ENCODE data around the gene CCDC146.
A peak's percentile ranks its signal among the peaks of the same experiment; 100 is the strongest.

CCDC146 gene

DNA sequence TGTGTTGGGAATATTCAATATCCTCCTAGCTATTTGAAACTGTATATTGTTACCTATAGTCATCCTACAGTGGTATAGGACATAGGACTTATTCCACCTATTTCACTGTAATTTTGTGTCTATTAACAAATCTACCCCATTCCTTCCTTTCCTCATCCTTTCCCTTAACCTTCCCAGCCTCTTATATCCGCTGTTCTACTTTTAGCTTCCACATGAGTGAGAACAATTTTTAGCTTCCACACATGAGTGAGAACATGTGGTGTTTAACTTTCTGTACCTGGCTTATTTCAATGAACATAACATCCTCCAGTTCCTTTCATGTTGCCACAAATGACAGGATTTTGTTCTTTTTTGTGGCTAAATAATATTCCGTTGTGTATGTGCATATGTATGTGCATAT is 173.1 kb downstream of the CCDC146 start:
- no peak for DNase-seq

DNA sequence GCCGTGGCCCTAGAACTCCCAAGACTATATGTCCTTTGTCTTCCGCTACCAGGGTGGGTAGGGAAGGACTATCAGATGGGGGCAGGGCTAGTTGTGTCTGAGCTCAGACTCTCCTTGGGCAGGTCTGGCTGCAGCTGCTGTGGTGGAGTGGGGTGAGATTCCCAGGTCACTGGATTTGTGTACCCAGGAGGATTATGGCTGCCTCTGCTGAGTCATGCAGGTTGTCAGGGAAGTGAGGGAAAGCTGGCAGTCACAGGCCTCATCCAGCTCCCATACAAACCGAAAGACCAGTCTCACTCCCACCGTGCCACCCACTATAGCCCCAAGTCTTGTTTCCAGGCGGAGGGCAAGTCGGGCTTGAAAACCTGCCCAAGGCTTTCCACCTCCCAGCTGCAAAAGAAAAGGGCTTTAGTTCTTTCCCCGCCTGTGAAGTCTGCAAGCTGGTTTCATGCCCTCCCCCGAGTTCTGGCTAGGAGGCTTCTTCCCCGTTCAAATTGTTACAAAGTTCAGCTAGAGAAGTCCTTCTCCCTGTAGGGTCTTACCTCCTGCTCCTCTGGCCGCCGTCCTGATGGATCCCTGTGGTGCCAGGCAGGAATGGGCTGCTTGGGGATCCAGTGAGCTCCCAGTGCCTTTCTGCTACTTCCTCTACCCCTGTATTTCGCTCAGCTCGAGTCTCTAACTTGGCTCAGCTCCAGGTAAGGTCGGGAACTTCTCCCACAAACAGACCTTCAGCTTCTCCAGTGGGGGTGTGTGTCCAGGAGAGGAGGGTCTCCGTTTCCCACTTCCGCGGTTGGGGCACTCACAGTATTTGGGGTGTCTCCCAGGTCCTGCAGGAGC is 184.0 kb downstream of the CCDC146 start:
- DNase-seq, result no peak

DNA sequence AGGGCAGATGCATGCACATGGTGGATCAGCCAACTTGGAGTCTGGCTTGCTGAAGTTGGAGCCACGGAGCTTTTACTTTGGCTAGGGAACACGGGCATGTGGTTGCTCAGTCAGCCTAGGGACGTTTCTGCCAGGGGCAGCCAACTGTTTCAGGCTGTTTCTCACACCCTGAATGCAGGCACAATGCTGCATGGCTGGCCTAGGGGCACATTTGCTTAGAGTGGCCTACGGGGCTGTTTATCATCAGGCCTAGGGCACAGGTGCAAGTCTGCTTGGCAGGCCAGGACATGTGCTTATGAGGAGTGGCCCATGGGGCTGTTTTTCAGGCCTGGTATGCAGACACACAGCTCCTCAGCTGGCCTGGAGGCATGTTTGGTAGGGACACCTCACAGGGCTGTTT is 186.4 kb downstream of the CCDC146 start:
- no peak for DNase-seq

DNA sequence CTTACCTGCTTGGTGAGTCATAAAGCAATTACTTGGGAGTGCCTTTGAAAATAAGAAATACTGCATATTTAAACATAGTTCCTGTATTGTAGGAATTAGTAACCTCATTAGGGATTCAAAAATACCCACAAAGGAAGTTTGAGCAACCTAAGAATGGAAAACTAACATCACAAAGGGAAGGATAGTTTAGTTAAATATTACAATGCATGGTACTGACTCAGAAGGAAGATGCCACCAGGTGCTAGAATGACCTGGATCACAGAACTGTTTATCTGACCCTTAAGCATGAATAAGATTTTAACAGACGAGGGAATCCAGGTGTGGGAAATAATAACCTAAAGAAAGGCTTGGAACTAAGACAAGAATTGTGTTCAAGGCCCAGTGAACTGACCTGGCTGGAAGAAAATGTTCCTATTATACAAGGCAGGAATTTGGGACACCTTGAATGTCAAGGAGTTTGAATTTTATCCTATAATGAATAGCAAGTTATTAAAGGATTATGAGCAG is 187.4 kb downstream of the CCDC146 start:
- no peak for DNase-seq

DNA sequence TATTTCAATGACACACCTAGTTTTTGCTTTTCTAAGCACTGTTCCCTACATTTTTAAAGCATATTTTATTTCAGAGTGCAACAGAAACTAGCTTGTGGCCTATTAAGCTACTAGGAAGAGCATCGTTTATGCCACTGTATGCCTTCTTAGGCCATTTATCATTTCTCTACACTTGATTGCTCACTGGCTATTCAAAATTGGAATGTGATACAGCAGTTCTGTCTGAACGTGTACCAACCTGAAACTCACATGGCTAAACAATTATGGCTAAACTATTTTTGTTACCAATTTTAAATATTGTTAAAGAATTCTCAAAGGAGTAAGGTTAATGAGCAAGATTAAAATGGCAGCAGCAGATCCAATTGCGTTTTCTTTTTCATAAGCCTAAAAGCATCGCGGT is 188.6 kb downstream of the CCDC146 start:
- no peak for DNase-seq

DNA sequence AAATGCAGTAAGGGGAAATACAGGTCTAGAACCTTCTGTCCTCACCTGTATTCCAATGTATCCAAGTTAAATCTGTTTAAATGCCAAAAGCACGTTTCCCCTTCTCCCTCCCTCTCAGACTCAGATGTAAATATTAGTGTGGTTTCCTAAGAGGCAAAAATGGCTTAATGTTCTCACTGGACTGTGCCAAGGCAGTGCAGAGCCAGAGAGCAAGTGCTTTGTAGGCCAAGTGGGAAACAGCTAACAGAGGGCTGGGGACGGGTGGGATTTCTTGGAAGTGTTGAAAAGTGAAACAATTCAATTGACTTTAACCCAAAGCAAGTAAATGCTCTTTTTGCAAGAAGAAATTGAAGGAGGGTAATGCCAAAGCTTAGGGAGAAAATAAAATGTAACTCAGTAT is 190.7 kb downstream of the CCDC146 start:
- DNase-seq, result no peak

DNA sequence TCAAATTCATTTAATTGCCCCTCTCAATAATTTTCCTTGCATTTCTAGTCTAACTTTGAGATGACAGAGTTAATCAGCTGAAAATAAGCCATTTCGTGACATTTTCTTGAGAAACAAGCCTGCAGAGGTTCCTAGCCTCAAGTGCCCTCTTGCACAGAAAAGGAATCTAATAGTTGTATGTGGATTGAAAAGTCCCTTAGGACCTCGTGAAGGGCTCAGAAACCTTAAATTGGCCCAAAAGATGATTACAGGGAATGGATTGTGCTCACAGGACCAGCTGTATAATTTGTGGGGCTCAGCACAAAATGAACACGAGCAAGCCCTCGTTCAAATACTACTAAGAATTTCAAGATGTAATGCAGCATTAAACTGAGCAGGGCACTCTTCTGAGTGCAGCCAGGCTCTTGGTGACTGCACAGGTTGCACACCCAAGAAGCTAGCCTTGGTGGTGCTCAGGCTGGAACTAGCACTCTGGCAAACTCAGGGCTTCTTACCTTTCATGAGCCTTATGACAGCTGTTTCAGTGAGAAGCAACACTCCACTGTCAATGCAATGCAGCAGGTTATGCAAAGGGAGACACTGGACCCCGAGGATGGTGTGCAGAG is 191.6 kb downstream of the CCDC146 start:
- no peak for DNase-seq

DNA sequence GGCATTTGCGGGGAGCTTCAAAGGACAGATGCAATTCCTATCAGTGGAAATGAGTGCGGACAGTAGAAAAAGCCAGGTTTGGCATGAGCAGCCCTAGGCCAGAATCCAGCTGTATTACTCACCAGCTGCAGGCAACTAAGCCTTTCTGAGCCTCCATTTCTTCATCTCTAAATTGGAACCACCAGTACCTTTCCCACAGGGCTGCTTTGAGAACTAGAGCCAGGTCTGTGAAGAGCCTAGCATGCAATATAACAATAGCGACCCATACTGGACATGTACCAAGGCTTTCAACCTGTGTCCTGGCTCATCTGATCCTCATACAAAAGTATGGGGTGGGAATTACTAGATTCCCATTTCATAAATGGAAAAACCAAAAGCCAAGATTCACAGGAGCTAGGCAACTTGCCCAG is 192.8 kb downstream of the CCDC146 start:
- no peak for DNase-seq

DNA sequence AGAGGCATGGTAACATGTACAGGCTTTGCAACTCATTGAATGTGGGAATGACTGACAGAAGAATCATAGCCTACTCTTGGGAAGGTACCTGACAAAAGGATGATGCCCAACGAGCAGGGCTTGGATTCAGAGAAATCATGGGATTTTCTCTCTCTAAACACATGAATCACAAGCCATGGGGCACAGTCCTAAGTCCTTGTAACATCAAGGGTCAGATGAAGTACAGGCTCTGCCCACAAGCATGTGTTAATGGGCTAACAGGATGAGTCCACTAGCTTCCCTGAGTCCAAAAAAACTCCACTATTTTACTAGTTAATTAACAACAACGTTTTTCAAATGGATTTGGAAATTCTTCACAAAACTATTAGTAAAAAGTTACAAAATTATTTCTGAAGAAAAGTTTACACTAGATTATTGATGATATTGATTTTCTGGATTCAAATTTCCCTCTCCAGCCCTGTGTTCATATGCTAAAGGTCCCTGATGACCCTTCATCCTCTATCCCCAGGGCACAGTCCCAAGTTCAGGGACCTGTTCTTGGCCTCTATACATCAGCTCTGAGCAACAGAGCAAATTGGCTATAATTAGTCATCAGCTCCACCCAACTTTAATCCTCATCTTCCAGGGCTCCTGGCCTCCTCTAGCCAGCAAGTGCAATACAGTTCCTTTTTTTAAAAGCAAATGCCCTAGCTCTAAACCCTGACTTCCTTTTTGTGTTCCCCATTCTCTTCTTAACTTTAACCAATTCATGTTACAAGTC is 194.0 kb downstream of the CCDC146 start:
- no peak for DNase-seq

DNA sequence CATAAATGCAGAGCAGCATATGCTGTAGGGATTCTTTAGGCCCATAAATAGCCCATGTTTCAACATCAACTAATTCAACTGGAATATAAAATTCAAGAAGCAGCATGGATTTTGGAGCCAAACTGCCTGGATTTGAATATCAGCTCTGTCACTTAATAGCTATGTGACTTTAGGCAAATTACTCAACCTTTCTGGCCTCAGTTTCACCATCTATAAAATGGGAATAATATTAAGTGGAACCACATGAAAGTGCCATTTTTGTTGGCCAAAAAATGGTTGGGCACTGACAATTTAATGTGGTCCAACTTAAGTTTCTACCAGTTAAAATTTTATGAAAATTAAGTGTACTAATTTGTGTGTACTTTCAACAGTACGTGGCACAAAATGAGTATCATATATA is 195.6 kb downstream of the CCDC146 start:
- no peak for DNase-seq

DNA sequence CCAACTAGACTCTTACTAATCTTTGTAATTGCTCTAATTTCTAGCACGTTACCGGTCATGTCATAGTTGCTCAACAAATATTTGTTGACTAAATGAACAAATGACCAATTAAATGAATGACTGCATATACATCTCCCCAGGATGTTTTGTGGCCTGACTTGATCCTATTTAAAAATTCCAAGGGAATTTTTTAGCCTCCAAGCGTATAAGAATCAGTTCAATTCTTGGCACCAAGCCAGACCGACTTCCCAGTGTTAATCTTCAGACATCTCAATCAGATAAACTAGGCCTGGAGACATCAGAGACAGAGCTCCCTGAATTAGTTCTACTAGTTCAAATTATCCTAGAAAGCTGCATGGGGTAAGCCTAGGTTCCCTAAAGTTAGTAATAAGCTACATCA is 197.7 kb downstream of the CCDC146 start:
- DNase-seq, result no peak

DNA sequence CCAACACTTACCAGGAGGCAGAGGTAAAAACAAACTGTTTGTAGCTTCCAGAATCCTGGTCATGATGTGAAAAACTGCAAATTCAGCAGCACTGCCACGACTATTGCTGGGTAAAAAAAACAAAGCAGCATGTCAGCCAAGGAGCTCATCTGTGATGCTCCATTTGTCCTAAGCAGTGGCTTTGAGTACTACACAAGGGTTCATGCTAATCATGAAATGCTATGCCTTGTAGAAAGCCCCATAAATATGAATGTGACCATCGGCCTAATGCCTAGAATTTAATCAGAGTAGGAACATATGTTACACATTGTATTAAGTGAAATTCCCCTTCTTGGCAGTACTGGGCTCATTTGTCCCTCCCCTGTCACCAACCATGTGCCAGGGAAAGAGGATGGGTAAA is 198.3 kb downstream of the CCDC146 start:
- DNase-seq, result no peak

DNA sequence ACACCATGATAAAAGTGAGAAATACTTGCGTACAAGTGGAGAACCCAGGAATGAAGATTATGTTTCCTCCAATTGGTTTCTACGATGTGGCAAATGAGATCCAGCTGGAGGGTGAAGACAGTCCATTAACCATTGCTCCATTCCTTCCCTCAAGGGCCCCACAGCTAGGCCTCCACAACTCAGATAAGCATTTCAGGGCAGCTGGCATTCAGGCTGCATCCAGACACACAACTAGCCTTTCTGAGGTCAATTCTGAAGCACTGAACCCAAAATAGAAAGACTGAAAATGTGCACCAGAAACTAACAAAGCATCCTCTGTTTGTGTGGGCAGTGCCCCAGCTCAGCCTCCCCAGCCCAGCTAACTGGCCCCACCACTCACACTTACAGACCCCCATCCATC is 198.9 kb downstream of the CCDC146 start:
- DNase-seq, result no peak

DNA sequence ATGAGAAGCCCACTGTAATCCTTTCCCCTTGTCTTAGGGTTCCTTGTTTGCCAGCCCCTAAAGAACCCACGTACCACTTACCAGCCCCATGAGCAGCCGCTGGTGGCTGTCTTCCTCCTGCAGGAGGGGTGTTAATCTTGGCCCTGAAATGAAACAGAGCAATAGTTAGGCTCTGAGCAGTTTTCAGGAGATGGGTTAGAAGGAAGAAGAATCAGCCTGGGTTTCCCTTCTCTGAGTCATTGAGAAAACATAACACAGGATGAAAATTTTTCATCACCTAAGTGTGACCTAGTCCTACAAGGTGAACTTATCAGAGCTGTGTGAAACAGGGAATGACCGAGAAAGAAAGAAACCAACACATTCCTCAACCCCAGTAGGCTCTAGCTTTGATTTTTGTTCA is 203.7 kb downstream of the CCDC146 start:
- no peak for DNase-seq

DNA sequence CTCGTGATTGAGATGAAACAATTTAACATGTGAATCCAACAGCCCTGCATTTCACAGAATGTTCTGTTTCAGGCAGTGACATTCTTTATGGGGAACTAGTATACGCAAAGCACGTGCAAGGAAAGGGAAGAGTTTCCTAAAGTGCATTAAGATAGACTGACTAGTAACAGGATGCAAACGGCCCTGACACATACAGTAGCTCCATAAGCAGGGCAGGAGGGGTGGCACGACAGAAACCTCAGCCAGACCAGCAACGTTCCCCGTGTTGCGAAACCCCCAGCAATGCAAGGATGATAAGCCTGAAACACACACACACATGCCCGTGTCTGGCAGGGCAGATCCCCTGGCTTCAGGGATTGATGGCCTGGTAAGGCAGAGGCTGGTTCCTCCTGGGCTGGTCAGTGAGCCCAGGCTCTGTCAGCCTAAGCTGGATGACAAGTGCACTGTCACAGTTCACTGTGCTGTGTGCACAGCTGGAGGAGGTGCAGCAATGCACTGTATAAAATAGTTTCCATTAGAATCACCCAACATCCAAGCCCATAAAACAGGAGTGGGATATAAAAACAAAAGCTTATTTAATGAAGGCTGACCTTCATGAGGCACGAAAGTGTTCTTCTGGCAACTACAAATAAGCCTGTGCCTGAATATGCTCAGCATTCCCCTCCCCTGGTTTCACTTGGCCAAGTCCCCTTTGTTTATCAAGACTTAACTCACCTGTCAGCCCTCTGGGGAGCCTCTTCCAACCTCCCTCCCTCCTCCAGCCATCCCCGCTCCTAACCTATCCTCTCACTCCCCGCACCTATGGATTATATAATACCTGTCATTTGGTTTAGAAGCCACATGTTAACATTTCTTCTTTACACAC is 204.9 kb downstream of the CCDC146 start:
- DNase-seq, result no peak

DNA sequence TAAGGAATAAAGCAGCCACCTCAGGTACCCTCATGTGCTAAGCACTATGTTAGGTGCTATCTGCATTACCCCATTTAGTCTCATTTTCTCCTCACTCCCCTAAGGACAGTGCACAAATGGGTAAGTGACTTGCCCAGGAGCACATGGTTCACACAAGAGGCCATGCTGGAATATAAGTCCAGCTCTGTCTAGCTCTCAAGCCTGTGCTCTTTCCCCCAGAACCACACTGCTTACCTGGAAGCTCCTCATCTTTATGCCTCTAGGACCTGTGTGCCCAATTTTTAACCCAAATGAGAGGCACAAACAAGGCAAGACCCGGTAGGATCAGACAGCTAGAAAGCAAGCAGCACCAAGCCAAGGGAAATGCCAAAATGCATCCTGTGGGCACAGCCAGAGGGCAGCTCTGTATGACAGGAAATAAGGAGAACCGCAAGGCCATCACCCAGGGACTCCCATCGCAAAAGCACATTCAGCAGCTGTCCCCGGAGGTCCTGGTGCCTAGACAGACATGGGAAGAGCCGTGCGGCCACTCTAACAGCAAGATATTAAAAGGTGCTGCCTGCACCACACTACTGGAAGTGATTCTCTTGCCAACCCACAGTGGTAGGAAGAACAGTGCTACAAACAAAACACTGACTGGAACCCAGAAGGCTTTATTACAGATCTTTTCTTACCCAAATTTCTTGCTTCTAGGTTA is 205.7 kb downstream of the CCDC146 start:
- peak; percentile 21 to 29 for DNase-seq

DNA sequence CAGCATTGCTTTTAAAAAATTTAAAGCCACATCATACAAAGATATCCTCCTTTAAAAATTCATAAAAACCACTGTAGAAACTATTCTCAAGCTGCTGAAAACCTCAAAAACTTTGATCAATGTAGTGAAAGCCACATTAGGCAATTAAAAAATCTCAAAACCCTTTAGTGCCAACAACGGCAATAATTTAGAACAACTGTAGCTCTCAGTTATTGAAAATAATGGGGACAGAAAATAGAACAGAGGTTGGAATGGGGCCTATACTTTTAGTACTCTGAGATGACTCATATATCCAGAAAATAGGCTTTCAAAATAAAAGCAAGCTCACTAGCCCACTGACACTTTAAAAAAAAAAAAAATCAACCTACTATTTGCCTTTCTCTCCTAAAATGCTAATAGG is 206.3 kb downstream of the CCDC146 start:
- DNase-seq, result no peak

DNA sequence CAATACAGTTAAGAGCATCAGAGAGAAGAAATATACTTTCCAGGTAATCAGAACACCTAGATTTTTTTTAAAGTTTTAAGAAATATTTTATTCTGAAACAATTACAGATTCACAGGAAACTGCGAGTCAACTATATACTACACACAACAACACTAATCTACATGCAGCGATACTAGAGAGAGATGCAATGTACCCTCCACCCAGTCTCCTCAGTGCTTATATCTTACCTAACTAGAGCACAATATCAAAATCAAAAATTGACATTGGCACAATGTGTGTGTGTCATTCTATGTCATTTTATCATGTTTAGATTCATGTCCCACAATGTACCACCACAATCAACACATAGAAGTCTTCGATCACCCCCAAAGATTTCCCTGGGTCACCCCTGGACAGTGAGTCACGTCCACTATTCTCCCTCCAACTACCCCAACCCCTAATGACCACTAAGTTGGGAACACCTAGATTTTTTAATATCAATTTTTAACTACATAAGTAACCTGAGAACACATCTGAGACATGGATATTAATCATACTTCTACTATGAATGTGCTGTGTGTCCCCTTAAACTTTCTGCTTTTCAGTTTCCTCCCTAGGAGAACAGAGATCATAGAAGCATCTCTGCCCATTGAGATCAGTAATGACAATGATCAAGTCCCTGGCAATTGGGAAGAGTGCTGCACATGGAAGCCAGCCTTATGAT is 207.2 kb downstream of the CCDC146 start:
- no peak for DNase-seq

DNA sequence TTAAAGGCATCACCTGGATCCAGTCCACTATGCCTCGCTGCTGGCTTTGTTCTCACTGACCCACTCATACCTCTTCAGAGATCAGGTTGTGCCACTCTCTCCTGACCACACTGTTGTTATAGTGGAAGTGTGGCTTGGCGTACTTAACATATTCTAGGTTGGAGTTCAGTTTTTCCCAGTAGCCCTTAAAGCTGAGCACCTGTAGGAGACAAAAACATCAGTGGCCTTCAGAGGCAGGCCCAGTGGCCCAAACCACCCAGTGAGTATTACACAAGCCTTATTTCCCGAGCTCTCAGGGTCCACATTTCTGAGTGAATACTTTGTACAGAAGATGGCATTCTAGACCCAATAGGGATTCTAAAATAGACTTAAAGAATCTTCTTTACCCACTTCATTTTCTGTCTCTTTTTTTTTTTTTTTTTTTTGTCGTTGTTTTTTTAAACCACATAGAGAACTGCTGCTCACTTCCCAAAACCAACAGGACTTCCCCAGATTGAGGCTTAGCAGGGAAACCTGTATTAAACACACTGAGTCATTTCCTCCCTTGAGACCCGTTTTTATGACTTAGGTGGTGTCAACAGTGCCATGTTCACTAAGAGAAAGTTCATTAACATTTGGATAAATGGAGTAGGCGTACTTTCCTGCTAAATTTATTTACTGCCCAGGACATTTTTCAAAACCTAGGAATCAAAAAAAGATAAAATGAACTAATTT is 207.9 kb downstream of the CCDC146 start:
- no peak for DNase-seq

DNA sequence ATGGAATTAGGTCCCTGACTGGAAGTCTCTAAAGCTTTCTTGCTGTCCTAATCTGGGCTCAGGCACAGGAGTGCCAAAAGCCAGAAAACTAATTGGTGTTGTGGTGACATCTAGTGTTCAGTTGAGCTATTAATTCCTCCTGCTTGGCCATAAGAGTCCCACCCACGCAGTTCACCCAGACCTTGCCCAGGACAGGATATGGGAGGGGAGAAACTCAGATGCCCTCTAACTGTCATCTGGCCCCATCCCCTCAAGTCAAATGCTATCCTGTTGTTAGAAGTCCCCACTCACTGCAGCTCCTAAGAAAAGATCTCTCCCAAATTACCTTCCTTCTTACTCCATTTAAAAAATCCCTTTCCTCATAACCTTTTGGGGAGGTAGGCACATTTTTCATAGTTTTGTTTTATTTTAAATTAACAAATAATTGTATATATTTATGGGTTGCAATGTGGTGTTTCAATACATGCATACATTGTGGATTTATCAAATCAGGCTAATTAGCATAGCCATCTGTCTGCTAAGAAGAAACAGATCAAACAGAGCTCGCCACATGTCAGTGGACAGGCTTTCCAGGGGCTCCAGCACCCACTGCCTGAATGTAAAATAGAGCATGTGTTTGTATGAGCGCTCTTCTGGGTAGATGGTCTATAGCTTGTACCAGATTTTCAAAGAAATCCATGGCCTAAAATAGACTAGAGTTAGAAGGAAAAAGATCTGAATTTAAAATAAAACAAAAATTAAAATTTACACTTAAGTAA is 209.7 kb downstream of the CCDC146 start:
- peak; percentile 41 to 53 for DNase-seq

Measured in stimulated activated CD4-positive, alpha-beta T cell treated with anti-CD3 and anti-CD28 coated beads, Interleukin-2, amount 100 ng/mL, for 24 hours (primary cell).